Thyroid gland (tissue), 4 donors: ENCODE data around the gene FUOM. TPM values are rescaled to one million over a fixed set of nuclear protein-coding genes. Genes with fewer than 3 reads are reported as not detected.

ENCODE experiments used
- DNase-seq, 2 donors: peaks; one replicate each; pipeline ENCODE4 v3.0.0-alpha.2; 2019
- H3K27ac ChIP-seq, 3 donors: fragments of 200-600 bp; sonication (generic); 1 replicate in 2 of 3; 2 replicates in 1 of 3; pipeline ENCODE4 v1.5.1; 2016 to 2019; ENCODE audit warnings: mild to moderate bottlenecking in 1 of 3, moderate library complexity in 1 of 3
- H3K27me3 ChIP-seq: fragments of 200-600 bp; sonication (generic); one replicate; pipeline ENCODE4 v1.5.1; 2019
- H3K36me3 ChIP-seq, 2 donors: fragments of 200-600 bp; sonication (generic); one replicate each; pipeline ENCODE4 v1.5.1; 2016 to 2019
- H3K4me1 ChIP-seq, 2 donors: fragments of 200-600 bp; sonication (generic); one replicate each; pipeline ENCODE4 v1.5.1; 2017 to 2019
- H3K4me3 ChIP-seq, 3 donors: fragments of 200-600 bp; sonication (generic); replicated peaks in 1 of 3; 1 replicate in 2 of 3; 2 replicates in 1 of 3; pipeline ENCODE4 v1.5.1; 2016; ENCODE audit warnings: mild to moderate bottlenecking in 1 of 3
- H3K9me3 ChIP-seq: fragments of 200-600 bp; sonication (generic); one replicate; pipeline ENCODE4 v1.5.1; 2017
- CTCF ChIP-seq, 6 experiments: fragments of 200-600 bp in 3 of 6; fragments of 450-650 bp in 3 of 6; sonication (generic) in 3 of 6; IDR thresholded peaks; one replicate each; pipeline ENCODE4 v1.5.1; 2016 to 2019; ENCODE audit warnings: antibody characterized with exemption in 6 of 6, mild to moderate bottlenecking in 2 of 6, inconsistent platforms in 1 of 6, moderate library complexity in 1 of 6
- POLR2A ChIP-seq, 2 donors: fragments of 450-650 bp; IDR thresholded peaks; one replicate each; pipeline ENCODE4 v1.6.1; 2017; ENCODE audit warnings: antibody characterized with exemption in 2 of 2, mild to moderate bottlenecking in 2 of 2, moderate library complexity in 1 of 2
- WGBS, 2 donors: methylation state at CpG; one replicate each; pipeline ENCODE4 v1.1.5; 2017; 5-methylcytosine and 5-hydroxymethylcytosine counted together
- intact Hi-C: fragments of 100-400 bp; cut with DNase I; formaldehyde crosslinking; loops from one replicate; pipeline ENCODE4 v1.15.1; 2023
- total RNA-seq, 4 donors: library from RNA; depleted of rRNA; stranded (reverse); fragments of >200 nt; gene quantifications; one replicate each; pipeline ENCODE4 v1.2.3, GENCODE V29; 2016

The FUOM gene
- total RNA-seq, 4 donors from 2014 or later: 7.4 to 25.9 (median 18.9) TPM

- Histone ChIP-seq H3K4me1 (peaks cover 14 to 15% of the 10 kb centered on the region in 2 donors), H3K4me3 (no peak overlapping the region), H3K27me3 (no peaks in the 10 kb centered on the region), H3K9me3 (no peaks in the 10 kb centered on the region), H3K36me3 (peaks cover 12 to 20% of the 10 kb centered on the region in 2 donors), H3K27ac (no peak overlapping the region)
- intact Hi-C loops: no loop called here
- no peak for TF ChIP-seq CTCF (IDR thresholded peaks at IDR 0.05)
- no peak for TF ChIP-seq POLR2A (IDR thresholded peaks at IDR 0.05)
- WGBS, 2 donors: 96 to 98% methylated on average over 6 to 7 of the region's 7 CpGs
- DNase-seq: no peak
These were observed 40.1 kb upstream of the FUOM start for GRCh38 chr10:133397938-133398337.

- Histone ChIP-seq H3K4me1 (peaks cover 14 to 15% of the 10 kb centered on the region in 2 donors), H3K27me3 (no peaks in the 10 kb centered on the region), H3K4me3 (no peak overlapping the region), H3K36me3 (peaks cover 0 to 14% of the 10 kb centered on the region in 2 donors), H3K27ac (no peak overlapping the region), H3K9me3 (no peaks in the 10 kb centered on the region)
- WGBS, 2 donors: 92 to 96% methylated on average over 17 to 19 of the region's 19 CpGs
- intact Hi-C loops: no loop called here
- DNase-seq: no peak
- TF ChIP-seq POLR2A (IDR thresholded peaks at IDR 0.05) (no peak), CTCF (IDR thresholded peaks at IDR 0.05) (no peak)
These were observed 38.3 kb upstream of the FUOM start for GRCh38 chr10:133396035-133396624.

GRCh38 chr10:133394801-133395221 is 37.0 kb upstream of the FUOM start:
- no peak for TF ChIP-seq POLR2A (IDR thresholded peaks at IDR 0.05)
- no peak for TF ChIP-seq CTCF (IDR thresholded peaks at IDR 0.05)
- DNase-seq: no peak
- 27 to 31% methylated on average over 20 to 21 of the region's 21 CpGs for WGBS, 2 donors
- Histone ChIP-seq H3K9me3 (no peaks in the 10 kb centered on the region), H3K36me3 (peaks cover 0 to 14% of the 10 kb centered on the region in 2 donors), H3K27ac (peak overlapping the region in 1 of 3 donors; percentile 67), H3K27me3 (no peaks in the 10 kb centered on the region), H3K4me1 (peaks cover 14 to 15% of the 10 kb centered on the region in 2 donors), H3K4me3 (peak overlapping the region; percentile 70 to 91 (median 77))
- intact Hi-C loops: no loop called here

- no peaks in the 10 kb centered on the region for H3K9me3 ChIP-seq
- intact Hi-C loops: no loop called here
- H3K27me3 ChIP-seq: no peaks in the 10 kb centered on the region
- peaks cover 14 to 15% of the 10 kb centered on the region in 2 donors for H3K4me1 ChIP-seq
- WGBS, 2 donors: 0 to 1% methylated on average over 23 to 65 of the region's 69 CpGs
- H3K36me3 ChIP-seq: peaks cover 0 to 9% of the 10 kb centered on the region in 2 donors
- peak within 1 kb of the TSS; percentile 0 to 67 (median 62) for H3K27ac ChIP-seq
- peak within 1 kb of the TSS; percentile 70 to 91 (median 77) for H3K4me3 ChIP-seq
- TF ChIP-seq CTCF (IDR thresholded peaks at IDR 0.05): peak in 3 of 6 experiments; percentile 13 to 35 (median 23)
- peak in 1 of 2 donors; percentile 83 for TF ChIP-seq POLR2A (IDR thresholded peaks at IDR 0.05)
- DNase-seq: peak; percentile 94 to 96
These were observed 36.3 kb upstream of the FUOM start, which contains the start of gene MTG1 for GRCh38 chr10:133394064-133394663. TSS of gene MTG1 (plus strand) at chr10:133394157. CDS start at chr10:133394221, 64 bp downstream.
